Tibial nerve (tissue), 4 donors: ENCODE results near the gene SLC22A24. TPM values are rescaled to one million over a fixed set of nuclear protein-coding genes. Genes with fewer than 3 reads are reported as not detected.

Source experiments
- DNase-seq, 2 donors: peaks; one replicate each; pipeline ENCODE4 v3.0.0-alpha.2; 2019; ENCODE audit warnings: low spot score in 2 of 2
- H3K27ac ChIP-seq, 4 donors: fragments of 200-600 bp; sonication (generic) in 3 of 4; one replicate each; pipeline ENCODE4 v1.5.1; 2017 to 2019; ENCODE audit warnings: mild to moderate bottlenecking in 1 of 4
- H3K27me3 ChIP-seq, 2 donors: fragments of 200-600 bp; sonication (generic) in 1 of 2; one replicate each; pipeline versions ENCODE4 v1.5.1 to v1.6.0; 2017 to 2019
- H3K36me3 ChIP-seq, 3 donors: fragments of 200-600 bp; sonication (generic); one replicate each; pipeline ENCODE4 v1.5.1; 2018 to 2019
- H3K4me1 ChIP-seq, 4 donors: fragments of 200-600 bp; sonication (generic) in 3 of 4; one replicate each; pipeline ENCODE4 v1.5.1; 2017 to 2019
- H3K4me3 ChIP-seq, 4 donors: fragments of 200-600 bp; sonication (generic) in 3 of 4; one replicate each; pipeline ENCODE4 v1.5.1; 2017 to 2019; ENCODE audit warnings: mild to moderate bottlenecking in 1 of 4, moderate library complexity in 1 of 4
- H3K9me3 ChIP-seq, 4 donors: fragments of 200-600 bp; sonication (generic) in 3 of 4; one replicate each; pipeline ENCODE4 v1.5.1; 2017 to 2019
- EP300 ChIP-seq, 2 donors: sonication (generic); formaldehyde crosslinking; IDR thresholded peaks; one replicate each; pipeline ENCODE4 v1.6.1; 2017; ENCODE audit warnings: antibody characterized with exemption in 2 of 2, mild to moderate bottlenecking in 1 of 2
- POLR2A ChIP-seq, 2 donors: fragments of 450-650 bp; IDR thresholded peaks; one replicate each; pipeline ENCODE4 v1.6.1; 2017; ENCODE audit warnings: antibody characterized with exemption in 2 of 2, mild to moderate bottlenecking in 2 of 2, moderate library complexity in 2 of 2
- WGBS, 2 donors: methylation state at CpG; one replicate each; pipeline ENCODE4 v1.1.5; 2018; 5-methylcytosine and 5-hydroxymethylcytosine counted together
- total RNA-seq, 4 donors: library from RNA; depleted of rRNA; stranded (reverse); fragments of >200 nt; gene quantifications; one replicate each; pipeline ENCODE4 v1.1.0, GENCODE V29; 2016
- TF ChIP-seq, protein P1 (sequence below), 5 experiments: fragments of 200-600 bp in 3 of 5; fragments of 450-650 bp in 2 of 5; sonication (generic) in 3 of 5; IDR thresholded peaks; one replicate each; pipeline ENCODE4 v1.5.1; 2016 to 2019; ENCODE audit warnings: antibody characterized with exemption in 5 of 5, mild to moderate bottlenecking in 3 of 5, moderate library complexity in 2 of 5

Gene SLC22A24, protein sequence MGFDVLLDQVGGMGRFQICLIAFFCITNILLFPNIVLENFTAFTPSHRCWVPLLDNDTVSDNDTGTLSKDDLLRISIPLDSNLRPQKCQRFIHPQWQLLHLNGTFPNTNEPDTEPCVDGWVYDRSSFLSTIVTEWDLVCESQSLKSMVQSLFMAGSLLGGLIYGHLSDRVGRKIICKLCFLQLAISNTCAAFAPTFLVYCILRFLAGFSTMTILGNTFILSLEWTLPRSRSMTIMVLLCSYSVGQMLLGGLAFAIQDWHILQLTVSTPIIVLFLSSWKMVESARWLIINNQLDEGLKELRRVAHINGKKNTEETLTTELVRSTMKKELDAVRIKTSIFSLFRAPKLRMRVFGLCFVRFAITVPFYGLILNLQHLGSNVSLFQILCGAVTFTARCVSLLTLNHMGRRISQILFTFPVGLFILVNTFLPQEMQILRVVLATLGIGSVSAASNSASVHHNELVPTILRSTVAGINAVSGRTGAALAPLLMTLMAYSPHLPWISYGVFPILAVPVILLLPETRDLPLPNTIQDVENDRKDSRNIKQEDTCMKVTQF
- total RNA-seq: not detected

DNA sequence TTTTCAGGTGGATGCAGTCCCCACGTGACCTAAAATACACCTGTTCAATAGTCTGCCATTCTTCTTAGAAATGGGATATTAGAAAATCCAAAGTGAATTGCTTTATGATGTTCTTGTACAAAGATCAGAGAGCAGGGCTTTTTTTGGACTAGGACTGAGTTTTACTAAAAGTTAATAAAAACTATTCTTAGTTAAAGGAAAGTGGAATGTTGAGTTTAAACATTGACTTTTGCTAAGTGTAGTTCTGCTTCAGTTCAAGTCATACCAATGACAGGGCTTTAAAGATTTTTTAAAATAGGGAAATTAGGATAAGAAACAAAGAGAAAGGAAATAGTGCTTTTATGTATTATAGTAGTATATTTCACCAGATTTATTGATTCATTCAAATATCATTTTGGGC is at the start of gene SLC22A24:
Gene SLC22A24, minus strand, starts transcription at position 101 of the 400 bp plus-strand sequence. CDS start 442 bp downstream, outside the sequence.
- H3K9me3 ChIP-seq: no peaks in the 10 kb centered on the region
- no peak within 1 kb of the TSS for H3K27ac ChIP-seq
- DNase-seq: no peak
- H3K4me1 ChIP-seq: no peaks in the 10 kb centered on the region
- 68 to 93% methylated on average over 1 of the region's 1 CpG for WGBS, 2 donors
- H3K27me3 ChIP-seq: no peaks in the 10 kb centered on the region
- H3K4me3 ChIP-seq: no peak within 1 kb of the TSS
- TF ChIP-seq EP300 (IDR thresholded peaks at IDR 0.05) (no peak), POLR2A (IDR thresholded peaks at IDR 0.05) (no peak)
- TF ChIP-seq, protein P1, sequence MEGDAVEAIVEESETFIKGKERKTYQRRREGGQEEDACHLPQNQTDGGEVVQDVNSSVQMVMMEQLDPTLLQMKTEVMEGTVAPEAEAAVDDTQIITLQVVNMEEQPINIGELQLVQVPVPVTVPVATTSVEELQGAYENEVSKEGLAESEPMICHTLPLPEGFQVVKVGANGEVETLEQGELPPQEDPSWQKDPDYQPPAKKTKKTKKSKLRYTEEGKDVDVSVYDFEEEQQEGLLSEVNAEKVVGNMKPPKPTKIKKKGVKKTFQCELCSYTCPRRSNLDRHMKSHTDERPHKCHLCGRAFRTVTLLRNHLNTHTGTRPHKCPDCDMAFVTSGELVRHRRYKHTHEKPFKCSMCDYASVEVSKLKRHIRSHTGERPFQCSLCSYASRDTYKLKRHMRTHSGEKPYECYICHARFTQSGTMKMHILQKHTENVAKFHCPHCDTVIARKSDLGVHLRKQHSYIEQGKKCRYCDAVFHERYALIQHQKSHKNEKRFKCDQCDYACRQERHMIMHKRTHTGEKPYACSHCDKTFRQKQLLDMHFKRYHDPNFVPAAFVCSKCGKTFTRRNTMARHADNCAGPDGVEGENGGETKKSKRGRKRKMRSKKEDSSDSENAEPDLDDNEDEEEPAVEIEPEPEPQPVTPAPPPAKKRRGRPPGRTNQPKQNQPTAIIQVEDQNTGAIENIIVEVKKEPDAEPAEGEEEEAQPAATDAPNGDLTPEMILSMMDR (IDR thresholded peaks at IDR 0.05): no peak
- H3K36me3 ChIP-seq: no peaks in the 10 kb centered on the region

DNA sequence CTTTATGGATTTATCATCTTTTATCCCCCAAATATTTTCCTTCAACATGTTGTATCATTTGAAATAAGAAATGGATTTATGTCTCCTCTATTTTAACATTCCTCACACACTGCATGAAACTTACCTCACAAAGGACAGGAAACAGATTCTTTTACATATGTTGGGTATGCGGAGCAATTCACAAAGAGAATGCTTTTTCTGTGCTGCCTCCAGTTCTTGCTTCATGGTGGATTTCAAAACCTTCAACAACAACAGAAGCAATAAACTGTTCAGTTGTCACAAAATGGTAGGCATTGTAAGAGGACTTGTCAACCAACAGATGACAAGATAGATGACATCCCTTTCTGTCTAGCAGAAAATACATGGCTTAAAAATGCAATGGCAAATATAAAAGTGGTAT is 36.5 kb upstream of the SLC22A24 start:
- no peak for DNase-seq
- Histone ChIP-seq H3K4me1 (no peaks in the 10 kb centered on the region), H3K27me3 (no peaks in the 10 kb centered on the region), H3K4me3 (no peak overlapping the region), H3K27ac (no peak overlapping the region), H3K36me3 (no peaks in the 10 kb centered on the region), H3K9me3 (peaks cover 0 to 11% (median 0%) of the 10 kb centered on the region in 4 donors)
- TF ChIP-seq, protein P1 (IDR thresholded peaks at IDR 0.05): no peak
- TF ChIP-seq POLR2A (IDR thresholded peaks at IDR 0.05) (no peak), EP300 (IDR thresholded peaks at IDR 0.05) (no peak)
- 39 to 46% methylated on average over 1 of the region's 1 CpG for whole genome bisulfite sequencing, 2 donors

DNA sequence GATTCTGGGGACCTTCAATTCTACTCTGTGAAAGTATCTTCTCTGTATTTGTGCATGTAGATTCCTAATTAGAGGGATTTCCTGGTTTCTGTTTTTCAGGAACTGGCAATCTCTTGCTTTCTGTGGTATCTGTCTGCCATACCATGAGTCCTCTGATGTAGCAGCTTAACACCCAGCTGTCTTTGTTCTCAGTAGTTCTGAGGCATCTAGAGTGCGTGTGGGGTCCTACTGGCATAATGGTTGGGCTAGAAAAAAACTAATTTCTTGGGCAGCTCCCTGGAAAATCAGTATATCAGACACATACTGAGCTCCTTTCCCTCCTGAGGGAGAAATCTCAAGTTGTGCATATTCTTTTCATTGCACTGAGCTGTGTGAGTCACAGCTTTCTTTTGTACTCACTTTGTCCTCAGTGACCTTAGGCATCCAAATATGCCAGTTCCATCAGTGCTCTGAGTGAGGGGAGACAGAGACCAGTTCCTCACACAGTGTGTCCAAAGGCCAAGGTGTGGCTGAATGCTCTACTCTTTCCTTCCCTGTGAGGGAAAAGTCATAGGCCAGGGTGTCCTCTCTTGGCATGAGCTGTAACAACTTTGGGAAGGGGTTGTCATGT is 35.5 kb upstream of the SLC22A24 start:
- Histone ChIP-seq H3K27ac (no peak overlapping the region), H3K9me3 (peaks cover 0 to 11% (median 0%) of the 10 kb centered on the region in 4 donors), H3K4me1 (no peaks in the 10 kb centered on the region), H3K36me3 (no peaks in the 10 kb centered on the region), H3K27me3 (no peaks in the 10 kb centered on the region), H3K4me3 (no peak overlapping the region)
- 28 to 30% methylated on average over 1 of the region's 1 CpG for WGBS, 2 donors
- DNase-seq: no peak
- TF ChIP-seq, protein P1 (IDR thresholded peaks at IDR 0.05): no peak
- TF ChIP-seq POLR2A (IDR thresholded peaks at IDR 0.05) (no peak), EP300 (IDR thresholded peaks at IDR 0.05) (no peak)

DNA sequence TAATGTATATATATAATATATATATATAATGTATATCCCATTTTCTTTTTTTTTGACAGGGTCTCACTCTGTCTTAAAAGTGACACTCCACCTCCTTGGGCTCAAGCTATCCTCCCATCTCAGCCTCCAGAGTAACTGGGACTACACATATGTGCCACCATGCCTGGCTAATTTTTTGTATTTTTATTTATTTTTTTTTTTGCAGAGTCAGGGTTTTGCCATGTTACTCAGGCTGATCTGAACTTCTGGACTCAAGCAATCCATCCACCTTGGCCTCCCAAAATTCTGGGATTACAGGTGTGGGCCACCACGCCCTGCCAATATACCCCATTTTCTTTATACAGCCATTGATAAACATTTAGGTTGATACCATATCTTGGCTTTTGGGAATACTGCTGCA is 33.9 kb upstream of the SLC22A24 start:
- Histone ChIP-seq H3K27me3 (no peaks in the 10 kb centered on the region), H3K36me3 (no peaks in the 10 kb centered on the region), H3K4me1 (no peaks in the 10 kb centered on the region), H3K9me3 (peaks cover 0 to 14% (median 0%) of the 10 kb centered on the region in 4 donors), H3K27ac (no peak overlapping the region), H3K4me3 (no peak overlapping the region)
- no peak for TF ChIP-seq POLR2A (IDR thresholded peaks at IDR 0.05)
- TF ChIP-seq, protein P1 (IDR thresholded peaks at IDR 0.05): no peak
- DNase-seq: no peak
- 90 to 95% methylated on average over 1 of the region's 1 CpG for WGBS, 2 donors
